Gastrocnemius medialis (tissue), 4 donors: ENCODE data around the gene ACSF2. TPM values are rescaled to one million over a fixed set of nuclear protein-coding genes. Genes with fewer than 3 reads are reported as not detected.
"Not testable (repeated sequence)": the region's sequence is repeated elsewhere in the genome, so short reads cannot be mapped to it uniquely, and the experiment has no call there.

Experiments used
- ATAC-seq, 2 donors: fragments of 150-250 bp; one replicate each; pipeline ENCODE4 v1.9.1; 2016
- DNase-seq, 2 donors: peaks; one replicate each; pipeline ENCODE4 v3.0.0-alpha.2; 2019
- H3K27ac ChIP-seq, 4 donors: fragments of 200-600 bp; sonication (generic); 1 replicate in 1 of 4; 2 replicates in 3 of 4; pipeline ENCODE4 v1.5.1; 2016 to 2018; ENCODE audit warnings: mild to moderate bottlenecking in 2 of 4, moderate library complexity in 1 of 4
- H3K27me3 ChIP-seq, 3 donors: fragments of 200-600 bp; sonication (generic) in 2 of 3; 1 replicate in 1 of 3; 2 replicates in 2 of 3; pipeline versions ENCODE4 v1.5.1 to v1.6.0; 2016 to 2019; ENCODE audit warnings: mild to moderate bottlenecking in 1 of 3, moderate library complexity in 1 of 3
- H3K36me3 ChIP-seq, 2 donors: fragments of 200-600 bp; sonication (generic) in 1 of 2; one replicate each; pipeline ENCODE4 v1.5.1; 2017 to 2018
- H3K4me1 ChIP-seq, 2 donors: fragments of 200-600 bp; sonication (generic) in 1 of 2; one replicate each; pipeline ENCODE4 v1.5.1; 2016 to 2017; ENCODE audit warnings: mild to moderate bottlenecking in 2 of 2
- H3K4me3 ChIP-seq, 4 donors: fragments of 200-600 bp; sonication (generic) in 3 of 4; 1 replicate in 1 of 4; 2 replicates in 3 of 4; pipeline ENCODE4 v1.5.1; 2016 to 2019; ENCODE audit warnings: mild to moderate bottlenecking in 2 of 4
- H3K9me3 ChIP-seq, 3 donors: fragments of 200-600 bp; sonication (generic) in 2 of 3; 1 replicate in 1 of 3; 2 replicates in 2 of 3; pipeline ENCODE4 v1.5.1; 2016 to 2019
- CTCF ChIP-seq, 5 experiments: fragments of 450-650 bp in 3 of 5; fragments of 200-600 bp in 2 of 5; sonication (generic) in 2 of 5; IDR thresholded peaks in 4 of 5; conservative IDR thresholded peaks in 1 of 5; 1 replicate in 4 of 5; 2 replicates in 1 of 5; pipeline ENCODE4 v1.5.1; 2016 to 2019; ENCODE audit warnings: antibody characterized with exemption in 5 of 5, mild to moderate bottlenecking in 3 of 5, moderate library complexity in 3 of 5
- POLR2A ChIP-seq, 2 donors: fragments of 450-650 bp; IDR thresholded peaks; one replicate each; pipeline ENCODE4 v1.6.1; 2017; ENCODE audit warnings: antibody characterized with exemption in 2 of 2, mild to moderate bottlenecking in 2 of 2, moderate library complexity in 2 of 2
- in situ Hi-C, 4 donors: fragments of 200-750 bp; cut with MboI; loops; one replicate each; pipeline versions ENCODE4 v1.15.0 to v1.8.0; 2017; ENCODE audit warnings: low sequenced_read_pairs in 4 of 4
- intact Hi-C: fragments of 100-400 bp; cut with DNase I; formaldehyde crosslinking; loops from one replicate; pipeline ENCODE4 v1.15.1; 2023; ENCODE audit warnings: low total_unique reads
- total RNA-seq, 4 donors: library from RNA; depleted of rRNA; stranded (reverse); fragments of >200 nt; gene quantifications; one replicate each; pipeline versions ENCODE4 v1.1.0 to v1.2.3, GENCODE V29; 2016

The ACSF2 gene
- total RNA-seq, 4 donors from 2014 or later, result 8.7 to 61.4 (median 34.2) TPM

GRCh38 chr17:50396261-50397110 is 29.5 kb upstream of the ACSF2 start:
- no peaks in the 10 kb centered on the region for H3K27me3 ChIP-seq
- H3K36me3 ChIP-seq, result peaks cover 3 to 36% of the 10 kb centered on the region in 2 donors
- peak overlapping the region; percentile 80 to 96 (median 92) for H3K4me3 ChIP-seq
- DNase-seq (no peak), ATAC-seq (peak; percentile 47 to 50)
- TF ChIP-seq POLR2A (IDR thresholded peaks at IDR 0.05) (no peak), CTCF (IDR thresholded peaks at IDR 0.05 in 4 of 5, conservative IDR thresholded peaks at IDR 0.05 in 1 of 5) (no peak)
- in situ Hi-C loops, result loop anchor here in 1 of 4 donors (25.0 kb wide), 1 partner anchor 91 kb away; the partner anchor contains the start of gene RSAD1
- peaks cover 15 to 17% of the 10 kb centered on the region in 2 donors for H3K4me1 ChIP-seq
- no peaks in the 10 kb centered on the region for H3K9me3 ChIP-seq
- H3K27ac ChIP-seq, result peak overlapping the region; percentile 80 to 85 (median 84)
- intact Hi-C loops, result loop anchor here (1.0 kb wide), 1 partner anchor 23 kb away; the partner anchor contains the start of genes EME1 and MRPL27

GRCh38 chr17:50397111-50397918 is 28.7 kb upstream of the ACSF2 start, which contains the start of gene LRRC59:
Gene LRRC59 (minus strand): TSS chr17:50397523. CDS start chr17:50397317, 206 bp downstream.
- peak; percentile 93 to 94 for ATAC-seq
- intact Hi-C loops, result loop anchor here (1.0 kb wide), 1 partner anchor 24 kb away; the partner anchor contains the start of genes EME1 and MRPL27
- in situ Hi-C loops, result loop anchor here in 1 of 4 donors (25.0 kb wide), 1 partner anchor 90 kb away; the partner anchor contains the start of gene RSAD1
- Histone ChIP-seq H3K4me1 (peaks cover 15 to 17% of the 10 kb centered on the region in 2 donors), H3K36me3 (peaks cover 3 to 28% of the 10 kb centered on the region in 2 donors), H3K9me3 (no peaks in the 10 kb centered on the region), H3K27me3 (no peaks in the 10 kb centered on the region), H3K4me3 (peak within 1 kb of the TSS; percentile 80 to 96 (median 92)), H3K27ac (peak within 1 kb of the TSS; percentile 80 to 85 (median 84))
- DNase-seq, result peak; percentile 64 to 79
- peak; percentile 59 to 82 for TF ChIP-seq POLR2A (IDR thresholded peaks at IDR 0.05)
- TF ChIP-seq CTCF (IDR thresholded peaks at IDR 0.05 in 4 of 5, conservative IDR thresholded peaks at IDR 0.05 in 1 of 5), result peak; percentile 87 to 99 (median 96)

- Histone ChIP-seq H3K27me3 (no peaks in the 10 kb centered on the region), H3K9me3 (no peaks in the 10 kb centered on the region), H3K27ac (peak overlapping the region in 2 of 4 donors; percentile 84 to 85), H3K4me1 (peaks cover 15 to 17% of the 10 kb centered on the region in 2 donors), H3K36me3 (peaks cover 3 to 22% of the 10 kb centered on the region in 2 donors), H3K4me3 (peak overlapping the region in 3 of 4 donors; percentile 80 to 96 (median 89))
- in situ Hi-C loops (loop anchor here in 1 of 4 donors (25.0 kb wide), 1 partner anchor 89 kb away; the partner anchor contains the start of gene RSAD1), intact Hi-C loops (loop anchor here (1.0 kb wide), 1 partner anchor 25 kb away; the partner anchor contains the start of genes EME1 and MRPL27)
- ATAC-seq (no peak), DNase-seq (no peak)
- TF ChIP-seq CTCF (IDR thresholded peaks at IDR 0.05 in 4 of 5, conservative IDR thresholded peaks at IDR 0.05 in 1 of 5), result no peak
- TF ChIP-seq POLR2A (IDR thresholded peaks at IDR 0.05), result no peak
Observed at GRCh38 chr17:50397919-50398285, 28.1 kb upstream of the ACSF2 start.

GRCh38 chr17:50398672-50399071 is 27.3 kb upstream of the ACSF2 start:
- in situ Hi-C loops, result loop anchor here in 1 of 4 donors (25.0 kb wide), 1 partner anchor 89 kb away; the partner anchor contains the start of gene RSAD1
- DNase-seq, H3K9me3 ChIP-seq, ATAC-seq, H3K4me3 ChIP-seq, H3K27me3 ChIP-seq, intact Hi-C loops, H3K27ac ChIP-seq: not testable (repeated sequence)
- Histone ChIP-seq H3K36me3 (peaks cover 3 to 14% of the 10 kb centered on the region in 2 donors), H3K4me1 (peaks cover 15 to 17% of the 10 kb centered on the region in 2 donors)

- H3K27me3 ChIP-seq, H3K9me3 ChIP-seq, intact Hi-C loops, H3K27ac ChIP-seq, H3K4me3 ChIP-seq, H3K36me3 ChIP-seq, DNase-seq, ATAC-seq: not testable (repeated sequence)
- in situ Hi-C loops, result loop anchor here in 1 of 4 donors (25.0 kb wide), 1 partner anchor 88 kb away; the partner anchor contains the start of gene RSAD1
- H3K4me1 ChIP-seq, result peaks cover 15 to 17% of the 10 kb centered on the region in 2 donors
Observed at GRCh38 chr17:50399591-50399990, 26.4 kb upstream of the ACSF2 start.

- ATAC-seq, H3K9me3 ChIP-seq, H3K36me3 ChIP-seq, H3K4me3 ChIP-seq, H3K27me3 ChIP-seq, H3K27ac ChIP-seq, in situ Hi-C loops, intact Hi-C loops, DNase-seq, H3K4me1 ChIP-seq: not testable (repeated sequence)
Observed at GRCh38 chr17:50405351-50405750, 20.7 kb upstream of the ACSF2 start.
